Astrocyte (in vitro differentiated cells and primary cell): ENCODE results near the gene FAM227B. TPM values are rescaled to one million over a fixed set of nuclear protein-coding genes. Genes with fewer than 3 reads are reported as not detected.

Experiments
- DNase-seq: peaks from one replicate; pipeline ENCODE4 v3.0.0-alpha.2; 2010; ENCODE audit warnings: low read depth
- FAIRE-seq: peaks from 2 replicates; lab custom pipeline; 2011; peaks lifted over from hg19 to GRCh38; lab: Jason Lieb, UNC
- H2AFZ ChIP-seq: 2 replicates; pipeline ENCODE4 v1.6.0; 2012; ENCODE audit warnings: low read depth, low read length, inconsistent platforms
- H3K27ac ChIP-seq: 2 replicates; pipeline ENCODE4 v1.5.1; 2011; ENCODE audit warnings: low read depth, low read length, inconsistent platforms
- H3K27me3 ChIP-seq: 2 replicates; pipeline ENCODE4 v1.6.0; 2011; ENCODE audit warnings: low read length, inconsistent platforms; ENCODE audit not compliant: insufficient read depth
- H3K36me3 ChIP-seq: 2 replicates; pipeline ENCODE4 v1.5.1; 2011; ENCODE audit warnings: low read length, inconsistent platforms; ENCODE audit not compliant: insufficient read depth
- H3K4me1 ChIP-seq: 2 replicates; pipeline ENCODE4 v1.5.1; 2011; ENCODE audit warnings: low read length, inconsistent platforms; ENCODE audit not compliant: insufficient read depth
- H3K4me2 ChIP-seq: 2 replicates; pipeline ENCODE4 v1.6.0; 2012; ENCODE audit warnings: low read length, inconsistent platforms
- H3K4me3 ChIP-seq: 2 replicates; pipeline ENCODE4 v1.5.1; 2011; ENCODE audit warnings: low read depth, mild to moderate bottlenecking, low read length, inconsistent platforms; ENCODE audit not compliant: insufficient read depth
- H3K79me2 ChIP-seq: 2 replicates; pipeline ENCODE4 v1.6.0; 2012; ENCODE audit warnings: mild to moderate bottlenecking, low read length, inconsistent platforms; ENCODE audit not compliant: insufficient read depth
- H3K9ac ChIP-seq: 2 replicates; pipeline ENCODE4 v1.6.0; 2012; ENCODE audit warnings: mild to moderate bottlenecking, low read length, inconsistent platforms
- H3K9me3 ChIP-seq: 2 replicates; pipeline ENCODE4 v1.5.1; 2012; ENCODE audit warnings: low read depth, mild to moderate bottlenecking, low read length, inconsistent platforms; ENCODE audit not compliant: insufficient read depth
- H4K20me1 ChIP-seq: 2 replicates; pipeline ENCODE4 v1.6.0; 2012; ENCODE audit warnings: low read length, inconsistent platforms; ENCODE audit not compliant: insufficient read depth
- H3K27ac Mint-ChIP-seq: one replicate; pipeline ENCODE4 v1.8.0; 2021; ENCODE audit warnings: mild to moderate bottlenecking, mixed read lengths; ENCODE audit not compliant: unreplicated experiment
- H3K27me3 Mint-ChIP-seq: one replicate; pipeline ENCODE4 v1.8.0; 2021; ENCODE audit warnings: low read depth, mixed read lengths; ENCODE audit not compliant: unreplicated experiment
- H3K36me3 Mint-ChIP-seq: one replicate; pipeline ENCODE4 v1.8.0; 2021; ENCODE audit warnings: low read depth, mixed read lengths; ENCODE audit not compliant: unreplicated experiment
- H3K4me1 Mint-ChIP-seq: one replicate; pipeline ENCODE4 v1.8.0; 2021; ENCODE audit warnings: low read depth, mixed read lengths; ENCODE audit not compliant: unreplicated experiment
- H3K4me3 Mint-ChIP-seq: one replicate; pipeline ENCODE4 v1.8.0; 2021; ENCODE audit warnings: mild to moderate bottlenecking, moderate library complexity, mixed read lengths; ENCODE audit not compliant: unreplicated experiment
- H3K9me3 Mint-ChIP-seq: one replicate; pipeline ENCODE4 v1.8.0; 2021; ENCODE audit warnings: mild to moderate bottlenecking, mixed read lengths; ENCODE audit not compliant: unreplicated experiment
- CTCF ChIP-seq: IDR thresholded peaks from 2 replicates; pipeline ENCODE4 v1.5.1; 2011; ENCODE audit warnings: low read depth, mild to moderate bottlenecking, inconsistent platforms, low read length, moderate library complexity; ENCODE audit not compliant: insufficient read depth
- EZH2 ChIP-seq: IDR thresholded peaks from 2 replicates; pipeline ENCODE4 v1.6.1; 2012; ENCODE audit warnings: mild to moderate bottlenecking, low read length, inconsistent platforms; ENCODE audit not compliant: insufficient read depth
- total RNA-seq: library from RNA; stranded (reverse); gene quantifications from 2 replicates; pipeline ENCODE4 v1.2.1, GENCODE V29; 2021

FAM227B gene
- total RNA-seq, 1 donor from 2014 or later, result 5.7 TPM

- Histone ChIP-seq H3K4me1 (peaks cover 8% of the 10 kb centered on the region), H3K27ac (no peak overlapping the region), H2AFZ (no peak overlapping the region), H3K4me3 (no peak overlapping the region), H3K4me2 (no peak overlapping the region), H3K9ac (no peak overlapping the region), H4K20me1 (no peaks in the 10 kb centered on the region), H3K79me2 (no peaks in the 10 kb centered on the region), H3K9me3 (no peaks in the 10 kb centered on the region), H3K27me3 (no peaks in the 10 kb centered on the region), H3K36me3 (no peaks in the 10 kb centered on the region)
- H3K9me3 Mint-ChIP-seq, result peaks cover 3% of the 10 kb centered on the region
- H3K36me3 Mint-ChIP-seq, result no peaks in the 10 kb centered on the region
- no peak for TF ChIP-seq CTCF
- no peak for TF ChIP-seq EZH2
- FAIRE-seq (no peak), DNase-seq (peak; percentile 43)
- H3K27ac Mint-ChIP-seq, result no peak overlapping the region
- H3K4me1 Mint-ChIP-seq, result peaks cover 1% of the 10 kb centered on the region
- no peaks in the 10 kb centered on the region for H3K27me3 Mint-ChIP-seq
- H3K4me3 Mint-ChIP-seq, result no peak overlapping the region
Measured at GRCh38 chr15:49418811-49419210, 201.8 kb downstream of the FAM227B start.

GRCh38 chr15:49415638-49416037 lies 205.0 kb downstream of the FAM227B start:
- Mint-ChIP-seq H3K4me1 (peaks cover 1% of the 10 kb centered on the region), H3K9me3 (peaks cover 3% of the 10 kb centered on the region), H3K4me3 (no peak overlapping the region), H3K27ac (no peak overlapping the region), H3K36me3 (no peaks in the 10 kb centered on the region), H3K27me3 (no peaks in the 10 kb centered on the region)
- H3K36me3 ChIP-seq, result no peaks in the 10 kb centered on the region
- no peak for TF ChIP-seq EZH2
- TF ChIP-seq CTCF, result no peak
- no peak overlapping the region for H3K4me3 ChIP-seq
- no peaks in the 10 kb centered on the region for H3K9me3 ChIP-seq
- H2AFZ ChIP-seq, result no peak overlapping the region
- H3K4me1 ChIP-seq, result peaks cover 8% of the 10 kb centered on the region
- DNase-seq, result peak; percentile 79
- no peak overlapping the region for H3K4me2 ChIP-seq
- no peak overlapping the region for H3K9ac ChIP-seq
- H4K20me1 ChIP-seq, result no peaks in the 10 kb centered on the region
- H3K79me2 ChIP-seq, result no peaks in the 10 kb centered on the region
- no peaks in the 10 kb centered on the region for H3K27me3 ChIP-seq
- H3K27ac ChIP-seq, result no peak overlapping the region
- FAIRE-seq, result no peak

GRCh38 chr15:49415149-49415548 lies 205.5 kb downstream of the FAM227B start:
- Histone ChIP-seq H3K27ac (no peak overlapping the region), H3K4me1 (peaks cover 8% of the 10 kb centered on the region)

More at GRCh38 chr15:49415149-49415548, 205.5 kb downstream of the FAM227B start:
- Histone ChIP-seq H2AFZ (no peak overlapping the region), H4K20me1 (no peaks in the 10 kb centered on the region), H3K4me2 (peak overlapping the region; percentile 13), H3K9me3 (no peaks in the 10 kb centered on the region), H3K9ac (no peak overlapping the region), H3K79me2 (no peaks in the 10 kb centered on the region), H3K36me3 (no peaks in the 10 kb centered on the region), H3K27me3 (no peaks in the 10 kb centered on the region), H3K4me3 (no peak overlapping the region)
- TF ChIP-seq CTCF (no peak), EZH2 (no peak)
- Mint-ChIP-seq H3K4me1 (peaks cover 1% of the 10 kb centered on the region), H3K4me3 (no peak overlapping the region), H3K36me3 (no peaks in the 10 kb centered on the region), H3K27ac (no peak overlapping the region), H3K27me3 (no peaks in the 10 kb centered on the region), H3K9me3 (peaks cover 3% of the 10 kb centered on the region)
- no peak for DNase-seq
- peak; percentile 49 for FAIRE-seq
